Stimulated activated CD8-positive, alpha-beta memory T cell treated with anti-CD3 and anti-CD28 coated beads, Interleukin-2, amount 100 ng/mL, for 48 hours (primary cell): Measurements from ENCODE around the gene UBAP1L.
A peak's percentile ranks its signal among the peaks of the same experiment; 100 is the strongest.

ENCODE experiments used
- DNase-seq, 2 donors: peaks; one replicate each; pipeline ENCODE4 v3.0.0-alpha.2; 2020; ENCODE audit warnings: low read depth in 2 of 2

Gene UBAP1L

DNA sequence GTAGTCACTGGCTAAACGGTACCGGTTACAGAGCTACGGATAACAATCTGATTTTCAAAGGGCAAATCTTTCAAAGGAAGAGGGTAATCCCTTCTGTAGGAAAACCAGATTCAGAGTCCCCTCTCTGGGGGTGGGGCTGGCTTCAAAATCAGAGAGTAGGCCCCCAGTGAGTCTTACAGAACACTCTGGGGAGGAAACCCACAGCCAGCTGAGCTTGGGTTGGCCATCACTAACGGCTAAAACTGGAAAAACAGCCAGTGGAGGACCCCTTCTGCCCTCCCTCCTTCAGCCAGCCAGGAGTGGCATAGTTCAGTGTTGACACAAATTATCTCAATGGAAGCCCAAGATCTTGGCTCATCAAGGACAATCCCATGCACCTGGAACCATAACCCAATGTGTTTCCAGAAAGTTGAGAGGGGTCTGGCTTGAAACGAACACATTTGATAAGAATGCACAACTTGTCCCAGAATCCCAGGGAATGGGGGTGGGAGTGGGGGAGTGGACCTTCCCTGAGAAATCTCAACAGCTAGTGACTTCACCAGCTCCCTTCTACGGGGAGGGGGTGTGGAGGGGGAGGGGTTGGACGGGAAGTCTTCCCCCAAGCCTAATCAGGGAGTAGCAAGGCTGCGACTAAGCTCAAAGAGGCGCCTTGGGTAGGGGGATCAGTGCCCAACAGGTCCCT, 48.2 kb downstream of the UBAP1L start:
- no peak for DNase-seq

GRCh38 chr15:65066001-65066634, 48.9 kb downstream of the UBAP1L start:
- no peak for DNase-seq

- no peak for DNase-seq
Observed at GRCh38 chr15:65062726-65063125, 52.3 kb downstream of the UBAP1L start.

GRCh38 chr15:65062061-65062460, 52.9 kb downstream of the UBAP1L start:
- no peak for DNase-seq

GRCh38 chr15:65060641-65061397, 54.2 kb downstream of the UBAP1L start:
- no peak for DNase-seq

DNA sequence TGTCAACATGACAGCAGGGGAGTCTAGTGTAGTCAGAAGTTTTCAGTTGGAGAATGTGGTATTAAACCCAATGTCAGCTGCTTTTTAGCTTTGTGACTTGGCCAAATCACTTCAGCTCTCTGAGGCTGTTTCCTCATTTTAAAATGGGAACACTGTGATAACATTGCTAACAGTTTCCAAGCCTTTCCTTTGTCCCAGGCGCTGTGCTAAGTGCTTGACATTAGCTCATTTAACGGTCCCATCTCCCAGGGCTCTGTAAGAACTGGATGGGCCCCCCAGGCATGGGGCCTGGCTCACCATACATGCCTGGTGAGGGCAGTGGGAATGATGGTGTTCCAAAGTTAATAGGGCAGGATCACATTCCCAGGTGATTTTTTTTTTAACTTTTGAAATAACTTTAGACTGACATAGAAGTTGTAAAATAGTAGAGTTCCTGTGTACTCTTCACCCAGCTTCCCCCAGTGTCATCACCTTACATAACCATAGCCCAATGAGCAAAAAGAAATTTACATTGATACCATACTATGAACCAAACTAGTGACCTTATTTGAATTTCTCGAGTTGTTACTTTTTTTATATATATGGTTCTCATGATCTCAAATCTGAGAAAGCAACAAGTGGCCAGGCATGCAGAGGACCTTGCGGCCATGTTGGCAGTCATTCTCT, 54.9 kb downstream of the UBAP1L start:
- no peak for DNase-seq

- no peak for DNase-seq
Observed at GRCh38 chr15:65059369-65059750, 55.6 kb downstream of the UBAP1L start.

DNA sequence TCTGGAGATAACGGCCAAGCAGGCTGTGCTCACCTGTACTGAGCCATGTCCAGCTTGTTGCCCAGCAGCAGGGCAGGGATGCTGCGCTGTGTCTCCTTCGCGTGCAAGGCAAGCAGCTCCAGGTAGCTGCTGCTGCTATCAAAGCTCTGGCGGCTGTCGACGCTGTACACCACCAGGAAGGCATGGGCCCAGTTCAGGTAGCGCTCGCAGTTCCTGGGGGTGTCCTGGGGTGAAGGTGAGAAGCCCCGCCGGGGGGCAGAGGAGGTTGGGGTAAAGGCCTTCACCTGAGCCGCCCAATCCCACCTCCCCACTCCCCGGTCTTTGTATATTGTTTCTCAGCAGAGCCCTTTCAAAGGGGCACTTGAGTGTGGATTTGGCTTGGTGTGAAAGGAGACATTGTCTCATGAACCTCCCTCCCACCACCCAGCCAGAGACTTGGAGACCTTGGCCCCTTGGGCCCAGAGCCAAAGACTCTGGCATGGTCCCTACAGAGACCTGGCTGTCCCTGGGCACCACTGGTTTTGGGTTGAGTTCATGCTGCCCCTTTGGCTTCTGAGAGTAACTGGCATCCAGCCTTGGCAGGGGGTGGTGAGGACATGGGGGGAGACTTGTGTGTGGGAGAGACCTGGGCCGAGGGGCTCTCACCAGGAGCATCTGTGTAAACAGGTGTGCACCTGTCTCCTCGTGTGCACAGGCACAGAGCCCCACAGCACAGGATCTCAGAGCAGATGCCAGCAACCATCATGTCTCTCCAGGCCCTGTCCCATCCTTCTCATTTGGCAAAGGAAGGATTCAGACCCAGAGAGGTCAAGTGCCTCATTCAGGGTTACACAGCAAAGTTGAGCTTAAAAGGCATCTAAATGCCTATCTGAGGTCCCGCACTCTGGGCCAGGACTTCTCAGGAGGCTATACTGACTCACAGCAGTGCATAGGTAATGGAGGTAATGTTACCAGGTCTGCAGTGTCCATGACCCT, 56.3 kb downstream of the UBAP1L start:
- DNase-seq, result no peak

DNA sequence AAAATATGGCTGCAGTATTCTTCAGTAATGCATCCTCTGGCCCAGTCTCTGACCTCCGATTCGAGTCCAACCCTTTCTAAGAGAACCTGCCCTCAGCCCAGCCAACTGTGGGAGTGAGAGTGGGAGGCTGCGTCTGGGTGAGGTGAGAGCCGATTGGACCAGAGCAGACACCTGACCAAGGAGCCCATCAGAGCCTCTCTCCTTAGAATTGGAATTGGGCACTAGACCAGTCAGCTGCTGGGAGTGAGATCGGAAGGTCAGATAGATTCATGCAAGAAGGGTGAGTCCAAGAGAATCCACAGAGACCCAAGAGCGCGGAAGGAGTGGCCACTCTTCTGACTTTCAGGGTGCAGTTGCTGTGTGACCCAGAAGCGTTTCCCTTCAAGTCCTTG, 57.5 kb downstream of the UBAP1L start:
- DNase-seq, result no peak

DNA sequence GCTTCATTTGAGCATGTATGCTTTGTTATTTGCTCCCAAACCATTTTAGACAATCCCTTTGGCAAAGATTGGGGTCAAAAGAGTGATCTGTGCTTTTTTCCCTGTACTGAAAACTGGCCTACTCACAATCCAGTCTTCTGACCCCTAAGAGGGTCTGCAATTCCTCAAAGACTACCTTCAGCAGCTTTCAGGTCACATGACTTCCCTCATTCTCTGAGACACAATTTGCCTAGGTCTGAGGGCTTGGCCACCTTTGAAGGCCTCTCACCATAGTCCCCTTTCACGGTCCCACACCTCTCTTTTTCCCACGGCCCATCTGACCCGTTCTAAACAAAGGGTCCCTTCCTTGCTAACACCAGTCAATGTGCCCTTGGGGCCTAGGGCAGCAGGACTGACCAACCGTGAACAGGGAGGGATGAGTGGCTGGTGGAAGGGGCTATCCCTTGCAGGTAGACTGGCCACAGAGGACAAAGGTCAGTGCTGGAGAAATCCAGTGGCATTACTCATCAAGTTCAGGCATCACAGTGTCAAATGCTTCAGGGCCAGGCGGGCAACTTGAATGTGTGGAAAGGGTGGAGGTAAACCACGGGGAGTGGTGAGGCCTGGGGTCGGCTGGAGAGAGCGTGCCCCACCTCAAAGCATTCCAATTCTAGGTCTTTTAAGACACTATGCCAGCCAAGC, 58.0 kb downstream of the UBAP1L start:
- DNase-seq, result no peak

DNA sequence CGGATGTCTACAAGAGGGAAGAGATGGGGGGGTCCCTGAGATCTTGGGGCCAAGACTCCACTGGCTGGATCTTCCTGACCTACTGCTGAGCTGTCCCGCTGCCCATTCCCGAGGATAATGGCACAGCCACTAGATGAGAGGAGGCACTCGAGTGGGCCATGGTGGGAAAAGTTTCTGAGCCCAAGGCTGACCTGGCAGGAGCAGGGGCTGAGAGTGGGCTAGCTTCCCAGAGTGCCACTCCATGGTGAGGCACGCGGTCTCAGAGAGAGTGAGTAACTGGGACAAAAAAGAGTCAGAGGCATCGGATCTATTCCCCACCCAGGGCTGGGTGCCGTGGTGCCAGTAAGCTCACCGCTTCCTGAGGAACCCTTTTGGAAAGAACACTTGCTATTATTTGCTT, 58.9 kb downstream of the UBAP1L start:
- no peak for DNase-seq

DNA sequence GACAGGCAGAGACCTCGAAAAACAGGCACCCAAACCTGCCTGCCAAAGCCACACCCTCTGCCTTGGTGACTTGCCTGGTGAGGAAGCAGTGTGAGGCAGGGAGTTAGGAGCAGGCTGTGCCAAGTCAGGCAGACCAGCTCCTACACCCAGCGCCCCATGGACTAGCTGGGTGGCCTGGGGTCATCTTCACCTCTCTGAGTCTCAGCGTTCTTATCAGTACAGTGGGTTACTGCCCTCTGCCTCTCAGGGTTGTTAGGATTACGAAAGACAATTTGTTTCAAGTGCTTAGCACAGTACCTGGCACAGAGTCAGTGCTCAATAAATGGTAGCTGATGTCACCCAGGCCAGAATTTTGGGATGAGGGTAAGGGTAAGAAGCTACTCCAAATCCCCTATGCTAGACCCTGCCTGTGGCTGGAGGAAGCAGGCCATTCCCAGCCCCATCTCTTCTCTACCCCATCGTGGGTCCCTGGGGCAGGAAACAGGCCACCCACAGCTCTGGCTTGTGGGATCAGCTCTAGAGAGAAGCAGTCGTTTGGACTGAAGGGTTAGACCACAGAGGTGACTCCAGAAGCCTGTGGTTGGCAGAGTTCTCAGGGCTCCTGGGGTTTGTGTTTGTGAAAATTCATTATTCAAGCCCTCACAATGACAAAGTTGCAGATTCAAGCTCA, 59.7 kb downstream of the UBAP1L start:
- no peak for DNase-seq

DNA sequence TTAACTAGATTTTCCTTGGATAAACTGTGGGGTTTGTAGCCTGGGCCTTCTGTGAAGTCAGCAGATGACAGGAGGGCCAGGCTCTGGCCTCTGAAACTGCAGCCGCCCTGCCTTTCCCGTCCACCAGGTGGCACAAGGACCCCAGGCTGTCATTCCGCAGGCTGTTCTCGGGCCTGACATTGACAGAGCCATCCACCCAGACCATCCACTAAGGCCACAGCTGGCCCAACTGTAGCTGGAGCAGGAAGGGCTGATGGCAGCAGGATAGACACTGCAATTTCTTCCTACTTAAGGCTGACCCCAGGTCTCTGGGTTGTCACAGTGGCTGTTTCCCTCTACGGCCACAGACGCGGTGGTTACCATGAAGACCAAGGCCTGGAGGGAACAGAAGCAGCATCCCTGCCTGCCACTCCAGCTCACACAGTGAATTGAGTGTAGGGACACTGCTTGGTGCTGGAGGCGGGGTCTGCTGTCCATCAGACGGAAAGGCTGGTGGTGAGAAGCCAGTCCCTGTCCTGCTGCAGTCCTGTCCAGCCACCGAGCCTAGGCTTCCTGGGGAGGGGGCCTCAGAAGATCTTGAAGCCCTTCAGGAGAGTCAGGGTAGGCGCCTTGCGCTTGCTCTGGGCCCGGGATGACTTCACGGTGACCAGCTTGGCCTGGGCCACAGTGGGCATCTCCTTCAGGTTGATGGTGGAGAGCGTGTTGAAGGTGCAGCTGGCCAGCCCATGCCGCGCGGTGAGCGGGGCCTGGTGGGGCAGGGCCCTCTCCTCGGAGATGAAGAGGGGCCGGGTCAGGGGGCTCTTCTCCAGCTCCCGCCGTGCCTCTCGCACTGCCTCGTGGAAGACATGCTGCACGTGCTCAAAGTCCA, 60.4 kb downstream of the UBAP1L start:
- peak; percentile 39 to 49 for DNase-seq

DNA sequence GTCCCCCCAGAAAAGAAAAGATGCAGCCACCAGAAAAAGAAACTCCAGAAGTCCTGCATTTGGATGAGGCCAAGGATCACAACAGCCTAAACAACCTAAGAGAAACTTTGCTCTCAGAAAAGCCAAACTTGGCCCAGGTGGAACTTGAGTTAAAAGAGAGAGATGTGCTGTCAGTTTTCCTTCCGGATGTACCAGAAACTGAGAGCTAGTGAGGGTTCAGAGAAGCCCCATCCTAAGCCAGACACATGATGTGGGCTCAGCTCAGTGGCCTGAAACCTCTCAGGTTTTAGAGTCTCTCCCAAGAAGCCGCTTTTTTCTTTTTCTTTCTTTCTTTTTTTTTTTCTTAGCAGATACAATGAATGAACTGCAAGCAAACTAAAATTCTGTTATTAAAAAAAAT, 62.0 kb downstream of the UBAP1L start:
- DNase-seq, result no peak

DNA sequence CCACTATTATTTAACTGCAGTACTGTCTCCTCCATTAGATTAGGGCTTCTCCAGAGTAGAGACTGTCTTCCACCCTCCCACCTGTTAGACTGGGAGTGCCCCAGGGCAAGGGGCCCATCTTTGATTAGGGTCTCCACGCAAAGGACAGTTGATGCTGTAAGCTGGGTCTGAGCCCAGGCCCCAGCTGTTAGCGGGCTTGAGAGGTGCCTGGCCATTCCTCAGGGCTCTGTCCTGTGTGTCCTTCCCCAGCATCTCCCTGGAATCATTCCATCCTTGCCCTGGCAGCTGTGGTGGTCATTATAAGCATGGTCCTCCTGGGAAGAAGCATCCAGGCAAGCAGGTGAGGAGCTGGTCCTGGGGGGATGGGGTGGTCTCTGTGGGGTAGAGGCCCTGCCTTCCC, 63.7 kb downstream of the UBAP1L start:
- DNase-seq, result no peak

- DNase-seq, result no peak
Observed at GRCh38 chr15:65050270-65050669, 64.7 kb downstream of the UBAP1L start.

DNA sequence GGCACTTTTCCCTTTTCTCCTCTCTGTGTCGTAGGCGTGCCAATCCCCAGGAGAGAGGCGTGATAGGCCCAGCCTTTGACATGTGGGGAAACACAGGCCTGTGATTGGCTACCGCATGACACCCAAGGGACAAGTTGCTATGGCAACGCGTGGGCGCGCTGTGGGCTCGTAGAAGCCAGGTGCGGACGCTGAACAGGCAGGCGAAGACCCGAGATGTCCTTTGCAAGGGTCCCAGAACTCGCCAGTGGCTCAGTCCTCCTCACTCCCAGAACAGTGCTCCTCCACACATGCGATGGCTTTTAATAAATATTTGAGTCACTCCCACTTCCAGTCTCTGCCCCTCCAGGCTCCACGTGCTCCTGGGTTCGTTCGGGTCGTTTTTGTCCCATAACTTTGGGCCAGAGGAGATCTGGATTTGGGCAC, 65.6 kb downstream of the UBAP1L start:
- peak; percentile 82 to 86 for DNase-seq

DNA sequence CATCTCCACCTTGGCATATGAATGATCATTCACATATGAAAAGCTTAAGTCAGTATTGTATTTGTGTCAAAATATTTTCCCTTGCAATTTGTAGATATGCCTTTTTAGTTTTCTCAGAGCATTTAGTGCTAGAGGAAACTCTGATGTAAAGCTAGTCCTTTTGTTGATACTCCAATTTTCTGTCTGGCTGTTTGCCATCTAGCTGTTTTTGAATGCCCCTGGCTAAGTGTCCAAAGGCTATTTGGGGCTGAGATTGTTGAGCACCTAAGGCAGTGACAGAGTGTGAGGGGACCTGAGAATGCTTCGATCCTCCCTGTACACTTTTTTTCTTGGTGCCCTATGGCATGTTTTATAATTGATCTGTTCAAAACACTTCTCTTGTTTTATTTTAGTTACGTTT, 66.8 kb downstream of the UBAP1L start:
- no peak for DNase-seq
